Osteocyte (in vitro differentiated cells): ENCODE results near the gene CTIF. TPM values are rescaled to one million over a fixed set of nuclear protein-coding genes. Genes with fewer than 3 reads are reported as not detected.
A peak's percentile ranks its signal among the peaks of the same experiment; 100 is the strongest.

Experiments
- DNase-seq: peaks from one replicate; pipeline ENCODE4 v3.0.0; 2021; ENCODE audit warnings: mixed read lengths; ENCODE audit not compliant: unreplicated experiment; ENCODE audit errors: extremely low spot score
- H3K27ac Mint-ChIP-seq: one replicate; pipeline ENCODE4 v1.8.0; 2021; ENCODE audit warnings: mild to moderate bottlenecking, mixed read lengths; ENCODE audit not compliant: unreplicated experiment
- H3K27me3 Mint-ChIP-seq: one replicate; pipeline ENCODE4 v1.8.0; 2021; ENCODE audit warnings: mixed read lengths; ENCODE audit not compliant: unreplicated experiment
- H3K36me3 Mint-ChIP-seq: one replicate; pipeline ENCODE4 v1.8.0; 2021; ENCODE audit warnings: mixed read lengths; ENCODE audit not compliant: unreplicated experiment
- H3K4me1 Mint-ChIP-seq: one replicate; pipeline ENCODE4 v1.8.0; 2021; ENCODE audit warnings: mixed read lengths; ENCODE audit not compliant: unreplicated experiment
- H3K4me3 Mint-ChIP-seq: one replicate; pipeline ENCODE4 v1.8.0; 2021; ENCODE audit warnings: mild to moderate bottlenecking, moderate library complexity, mixed read lengths; ENCODE audit not compliant: unreplicated experiment
- H3K9me3 Mint-ChIP-seq: one replicate; pipeline ENCODE4 v1.8.0; 2021; ENCODE audit warnings: mixed read lengths; ENCODE audit not compliant: unreplicated experiment
- total RNA-seq: library from RNA; stranded (reverse); gene quantifications from 2 replicates; pipeline ENCODE4 v1.2.1, GENCODE V29; 2021
- TF ChIP-seq, protein P1 (sequence below): fragments of 200-600 bp; sonication (generic); IDR thresholded peaks from 2 replicates; pipeline ENCODE4 v1.5.0; 2021; ENCODE audit warnings: antibody characterized with exemption, mild to moderate bottlenecking, moderate library complexity

Gene CTIF
- total RNA-seq, 1 donor from 2014 or later: 172 TPM

DNA sequence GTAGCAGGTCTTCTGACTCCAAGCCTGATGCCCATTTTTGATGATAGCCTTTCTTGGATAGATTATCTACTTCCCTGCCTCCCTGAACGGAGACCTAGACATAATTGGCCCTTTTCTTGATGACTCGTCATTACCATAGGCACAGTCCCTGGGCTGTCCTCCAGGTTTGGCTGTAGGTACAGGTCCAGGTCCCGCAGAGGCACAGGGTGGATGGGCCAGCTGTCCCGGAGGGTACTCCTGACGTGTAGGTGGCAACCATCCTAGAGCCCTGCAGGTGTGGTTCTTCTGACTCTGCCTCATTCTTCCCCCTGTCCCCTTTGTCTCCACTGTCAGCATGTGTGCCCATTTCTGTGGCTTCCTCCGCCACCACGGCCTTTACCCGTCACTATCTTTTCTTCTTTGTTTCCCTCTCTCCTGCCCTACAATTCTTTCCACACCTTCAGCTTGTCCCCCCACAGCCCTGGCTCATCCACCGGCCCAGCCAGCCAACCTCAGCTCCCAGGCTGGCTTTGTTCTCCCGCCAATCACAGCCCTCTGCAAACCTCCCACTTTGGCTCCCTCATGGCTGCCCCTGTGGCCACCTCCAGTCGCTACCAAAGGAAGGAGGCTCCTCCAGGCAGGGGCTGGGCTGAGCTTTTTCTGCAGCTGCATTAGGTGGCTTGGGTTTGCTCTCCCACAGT lies 309.1 kb downstream of the CTIF start:
- Mint-ChIP-seq H3K36me3 (peaks cover 31% of the 10 kb centered on the region), H3K4me1 (peaks cover 84% of the 10 kb centered on the region), H3K9me3 (no peaks in the 10 kb centered on the region), H3K27me3 (no peaks in the 10 kb centered on the region), H3K4me3 (no peak overlapping the region), H3K27ac (peak overlapping the region; percentile 88)
- no peak for DNase-seq
- TF ChIP-seq, protein P1, sequence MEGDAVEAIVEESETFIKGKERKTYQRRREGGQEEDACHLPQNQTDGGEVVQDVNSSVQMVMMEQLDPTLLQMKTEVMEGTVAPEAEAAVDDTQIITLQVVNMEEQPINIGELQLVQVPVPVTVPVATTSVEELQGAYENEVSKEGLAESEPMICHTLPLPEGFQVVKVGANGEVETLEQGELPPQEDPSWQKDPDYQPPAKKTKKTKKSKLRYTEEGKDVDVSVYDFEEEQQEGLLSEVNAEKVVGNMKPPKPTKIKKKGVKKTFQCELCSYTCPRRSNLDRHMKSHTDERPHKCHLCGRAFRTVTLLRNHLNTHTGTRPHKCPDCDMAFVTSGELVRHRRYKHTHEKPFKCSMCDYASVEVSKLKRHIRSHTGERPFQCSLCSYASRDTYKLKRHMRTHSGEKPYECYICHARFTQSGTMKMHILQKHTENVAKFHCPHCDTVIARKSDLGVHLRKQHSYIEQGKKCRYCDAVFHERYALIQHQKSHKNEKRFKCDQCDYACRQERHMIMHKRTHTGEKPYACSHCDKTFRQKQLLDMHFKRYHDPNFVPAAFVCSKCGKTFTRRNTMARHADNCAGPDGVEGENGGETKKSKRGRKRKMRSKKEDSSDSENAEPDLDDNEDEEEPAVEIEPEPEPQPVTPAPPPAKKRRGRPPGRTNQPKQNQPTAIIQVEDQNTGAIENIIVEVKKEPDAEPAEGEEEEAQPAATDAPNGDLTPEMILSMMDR: no peak

DNA sequence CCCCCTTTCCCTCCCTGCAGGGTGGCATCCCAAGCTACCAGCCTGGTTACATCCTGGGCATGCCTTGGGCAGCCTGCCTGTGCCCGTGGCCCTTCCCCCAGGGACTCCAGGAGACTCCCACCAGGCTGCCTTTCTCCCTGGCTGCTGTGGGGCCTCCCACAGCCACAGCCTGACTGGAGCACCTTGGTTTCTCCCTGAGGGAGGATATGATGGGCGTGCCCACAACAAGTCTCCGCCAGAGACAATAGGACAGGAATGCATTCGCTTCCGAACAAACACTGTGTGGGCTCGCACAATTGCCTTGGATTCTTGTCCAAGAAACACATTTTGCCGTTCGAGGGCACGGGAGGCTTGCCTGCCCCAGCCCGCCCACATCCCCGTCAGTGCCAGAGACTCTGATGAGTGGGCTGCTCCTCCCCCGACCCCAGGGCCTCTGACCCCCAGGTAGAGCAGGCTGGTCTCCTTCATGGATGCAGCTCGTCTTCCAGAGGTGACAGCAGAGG lies 309.9 kb downstream of the CTIF start:
- no peaks in the 10 kb centered on the region for H3K27me3 Mint-ChIP-seq
- peak overlapping the region; percentile 88 for H3K27ac Mint-ChIP-seq
- H3K4me3 Mint-ChIP-seq: no peak overlapping the region
- peaks cover 84% of the 10 kb centered on the region for H3K4me1 Mint-ChIP-seq
- no peak for DNase-seq
- peaks cover 30% of the 10 kb centered on the region for H3K36me3 Mint-ChIP-seq
- TF ChIP-seq, protein P1: no peak
- H3K9me3 Mint-ChIP-seq: no peaks in the 10 kb centered on the region

DNA sequence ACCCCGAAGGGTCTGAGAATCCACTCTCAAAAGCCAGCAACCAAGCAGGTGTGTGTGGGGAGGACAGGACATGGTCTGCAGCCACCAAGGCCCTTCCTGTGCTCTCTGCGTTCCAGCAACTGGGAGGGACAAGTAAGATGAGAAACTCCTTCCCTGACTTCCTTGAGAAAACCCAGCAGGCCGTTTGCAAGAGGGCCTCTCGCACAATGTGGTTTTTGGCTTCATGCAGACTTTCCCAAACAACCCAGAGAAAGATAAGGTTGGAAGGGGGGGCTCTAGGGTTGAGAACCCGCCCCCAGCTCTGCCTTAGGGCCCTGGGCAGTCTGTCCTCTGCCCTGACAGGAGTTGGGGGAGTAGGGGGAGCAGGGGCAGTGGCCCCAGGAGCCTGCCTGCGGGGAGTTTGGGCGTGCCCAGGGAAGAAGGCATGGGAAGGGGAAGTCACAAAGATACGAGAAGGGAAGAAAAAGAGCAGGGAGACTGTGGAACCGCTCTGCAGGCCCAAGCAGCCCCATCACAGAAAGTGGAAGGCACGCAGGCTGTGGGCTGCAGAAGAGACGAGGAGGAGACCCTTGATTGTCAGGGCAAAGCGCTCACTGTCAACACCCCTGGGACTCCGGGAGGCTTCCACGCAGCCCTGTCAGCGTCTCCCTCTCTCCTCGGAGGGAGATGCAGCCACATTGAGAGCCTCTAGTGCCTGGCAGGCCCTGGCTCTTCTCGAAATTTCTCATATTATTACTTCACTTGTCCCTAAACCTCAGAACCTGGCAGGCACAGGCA lies 312.2 kb downstream of the CTIF start:
- Mint-ChIP-seq H3K4me3 (no peak overlapping the region), H3K4me1 (peaks cover 85% of the 10 kb centered on the region), H3K27ac (peak overlapping the region; percentile 95), H3K36me3 (peaks cover 26% of the 10 kb centered on the region), H3K27me3 (no peaks in the 10 kb centered on the region), H3K9me3 (no peaks in the 10 kb centered on the region)
- TF ChIP-seq, protein P1: no peak
- no peak for DNase-seq

DNA sequence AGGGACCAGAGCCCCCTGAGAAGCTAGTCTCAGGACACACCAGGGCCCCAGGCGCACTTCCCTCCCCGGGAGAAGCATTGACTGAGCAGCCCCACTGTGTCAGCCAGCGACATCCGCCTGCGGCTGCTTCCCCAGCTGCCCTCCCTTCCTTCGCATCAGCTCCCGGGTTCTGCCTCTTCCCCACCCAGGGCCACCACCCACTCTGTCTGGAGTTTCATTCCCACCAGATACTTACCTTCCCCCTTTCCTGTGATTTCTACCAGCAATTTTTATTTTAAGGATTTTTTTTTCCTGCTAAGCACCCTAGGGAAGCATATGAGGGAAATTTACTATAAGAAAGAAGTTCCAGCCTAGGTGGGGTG lies 312.7 kb downstream of the CTIF start:
- Mint-ChIP-seq H3K36me3 (peaks cover 24% of the 10 kb centered on the region), H3K4me3 (no peak overlapping the region), H3K27ac (peak overlapping the region; percentile 95), H3K4me1 (peaks cover 84% of the 10 kb centered on the region), H3K27me3 (no peaks in the 10 kb centered on the region), H3K9me3 (no peaks in the 10 kb centered on the region)
- no peak for DNase-seq
- TF ChIP-seq, protein P1: no peak

DNA sequence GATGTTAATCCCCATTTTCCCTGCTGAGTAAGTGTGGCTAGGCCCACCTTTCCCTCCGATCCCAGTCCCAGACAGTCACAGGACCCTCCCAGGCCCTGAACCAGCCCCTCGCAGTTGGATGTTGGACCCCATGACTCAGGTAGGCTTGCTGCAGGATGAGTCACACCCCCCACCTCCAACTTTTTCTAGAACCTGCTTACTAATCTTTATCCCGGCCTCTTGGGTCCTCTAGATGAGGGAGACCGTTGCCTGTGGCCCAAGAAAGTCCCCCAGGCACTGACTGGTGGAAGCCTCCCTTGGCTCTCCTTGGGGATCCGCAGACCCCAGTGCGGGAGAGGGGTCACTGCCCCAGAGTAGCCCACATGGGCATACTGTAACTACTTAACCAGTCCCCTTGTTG lies 313.5 kb downstream of the CTIF start:
- H3K9me3 Mint-ChIP-seq: no peaks in the 10 kb centered on the region
- peaks cover 27% of the 10 kb centered on the region for H3K36me3 Mint-ChIP-seq
- DNase-seq: no peak
- H3K27me3 Mint-ChIP-seq: no peaks in the 10 kb centered on the region
- no peak overlapping the region for H3K4me3 Mint-ChIP-seq
- peaks cover 81% of the 10 kb centered on the region for H3K4me1 Mint-ChIP-seq
- peak overlapping the region; percentile 95 for H3K27ac Mint-ChIP-seq
- TF ChIP-seq, protein P1: no peak
